Thoracic aorta (tissue), 2 donors: Measurements from ENCODE around the gene CYB5D1. TPM values are rescaled to one million over a fixed set of nuclear protein-coding genes. Genes with fewer than 3 reads are reported as not detected.
"Not testable (repeated sequence)": the region's sequence is repeated elsewhere in the genome, so short reads cannot be mapped to it uniquely, and the experiment has no call there.

Source experiments
- ATAC-seq: fragments of 150-250 bp; one replicate; pipeline ENCODE4 v1.8.0; 2017; ENCODE audit warnings: low read depth; ENCODE audit not compliant: insufficient number of reproducible peaks, low FRiP score
- DNase-seq: peaks from one replicate; pipeline ENCODE4 v3.0.0-alpha.2; 2020; ENCODE audit warnings: low spot score
- H3K27ac ChIP-seq, 2 donors: fragments of 200-600 bp; sonication (generic); 1 replicate in 1 of 2; 2 replicates in 1 of 2; pipeline ENCODE4 v1.5.1; 2016; ENCODE audit warnings: mild to moderate bottlenecking in 2 of 2, moderate library complexity in 2 of 2
- H3K27me3 ChIP-seq: fragments of 200-600 bp; sonication (generic); replicated peaks from 2 replicates; pipeline ENCODE4 v1.6.0; 2016; ENCODE audit warnings: mild to moderate bottlenecking; ENCODE audit not compliant: insufficient read depth
- H3K36me3 ChIP-seq: fragments of 200-600 bp; sonication (generic); one replicate; pipeline ENCODE4 v1.5.1; 2016
- H3K4me1 ChIP-seq, 2 donors: fragments of 200-600 bp; sonication (generic); 1 replicate in 1 of 2; 2 replicates in 1 of 2; pipeline versions ENCODE4 v1.5.1 to v1.6.0; 2016; ENCODE audit warnings: low read depth in 2 of 2, mild to moderate bottlenecking in 1 of 2; ENCODE audit not compliant: control insufficient read depth in 1 of 2
- H3K4me3 ChIP-seq: fragments of 200-600 bp; sonication (generic); 2 replicates; pipeline ENCODE4 v1.5.1; 2016; ENCODE audit warnings: mild to moderate bottlenecking
- H3K9me3 ChIP-seq: fragments of 200-600 bp; sonication (generic); 2 replicates; pipeline ENCODE4 v1.5.1; 2016
- CTCF ChIP-seq: fragments of 200-600 bp; sonication (generic); IDR thresholded peaks from one replicate; pipeline ENCODE4 v1.5.1; 2019; ENCODE audit warnings: antibody characterized with exemption
- total RNA-seq, 2 donors: library from RNA; depleted of rRNA; stranded (reverse); fragments of >200 nt; gene quantifications; one replicate each; pipeline versions ENCODE4 v1.1.0 to v1.2.3, GENCODE V29; 2016

The CYB5D1 gene
- total RNA-seq, 2 donors from 2014 or later, result 3.8 to 8.9 TPM

- ATAC-seq (no peak), DNase-seq (no peak)
- H3K36me3 ChIP-seq, result no peaks in the 10 kb centered on the region
- peaks cover 21 to 31% of the 10 kb centered on the region in 2 donors for H3K4me1 ChIP-seq
- peak; percentile 49 for TF ChIP-seq CTCF
- no peaks in the 10 kb centered on the region for H3K9me3 ChIP-seq
- H3K27me3 ChIP-seq, result no peaks in the 10 kb centered on the region
- peak overlapping the region; percentile 80 to 85 for H3K27ac ChIP-seq
- peak overlapping the region; percentile 75 for H3K4me3 ChIP-seq
Observed at GRCh38 chr17:7858522-7858810, 663 bp downstream of the CYB5D1 start.

- Histone ChIP-seq H3K4me1 (peaks cover 21 to 31% of the 10 kb centered on the region in 2 donors), H3K9me3 (no peaks in the 10 kb centered on the region), H3K36me3 (no peaks in the 10 kb centered on the region), H3K4me3 (no peak overlapping the region), H3K27ac (no peak overlapping the region), H3K27me3 (no peaks in the 10 kb centered on the region)
- no peak for TF ChIP-seq CTCF
- no peak for ATAC-seq
- DNase-seq, result no peak
Observed at GRCh38 chr17:7859028-7859427, 1.2 kb downstream of the CYB5D1 start.

- Histone ChIP-seq H3K4me3 (no peak overlapping the region), H3K27ac (no peak overlapping the region), H3K4me1 (peaks cover 6 to 14% of the 10 kb centered on the region in 2 donors), H3K36me3 (peaks cover 5% of the 10 kb centered on the region), H3K9me3 (no peaks in the 10 kb centered on the region), H3K27me3 (no peaks in the 10 kb centered on the region)
- DNase-seq (no peak), ATAC-seq (no peak)
- TF ChIP-seq CTCF, result peak; percentile 79
Observed at GRCh38 chr17:7862692-7863437, 5.1 kb downstream of the CYB5D1 start.

- not testable (repeated sequence) for ATAC-seq, H3K4me3 ChIP-seq, DNase-seq, H3K9me3 ChIP-seq, H3K27me3 ChIP-seq, H3K4me1 ChIP-seq, H3K36me3 ChIP-seq, H3K27ac ChIP-seq
Observed at GRCh38 chr17:7864384-7864783, 6.6 kb downstream of the CYB5D1 start.

- DNase-seq (no peak), ATAC-seq (no peak)
- no peaks in the 10 kb centered on the region for H3K27me3 ChIP-seq
- H3K9me3 ChIP-seq, result no peaks in the 10 kb centered on the region
- H3K27ac ChIP-seq, result no peak overlapping the region
- no peak overlapping the region for H3K4me3 ChIP-seq
- TF ChIP-seq CTCF, result no peak
- H3K4me1 ChIP-seq, result no peaks in the 10 kb centered on the region
- peaks cover 5% of the 10 kb centered on the region for H3K36me3 ChIP-seq
Observed at GRCh38 chr17:7864995-7865650, 7.3 kb downstream of the CYB5D1 start.
